HG02970 (cell line): Measurements from ENCODE around the gene ADK.
"Not testable (repeated sequence)": the region's sequence is repeated elsewhere in the genome, so short reads cannot be mapped to it uniquely, and the experiment has no call there.

Source experiments
- ATAC-seq: cut with Tn5 transposase; IDR thresholded peaks from one replicate; pipeline ENCODE4 v1.9.1; 2021; ENCODE audit warnings: mild to moderate bottlenecking, moderate library complexity, moderate number of reproducible peaks; ENCODE audit not compliant: unreplicated experiment, low FRiP score

The ADK gene

GRCh38 chr10:74523199-74523598 is 372.2 kb downstream of the ADK start:
- ATAC-seq = no peak

DNA sequence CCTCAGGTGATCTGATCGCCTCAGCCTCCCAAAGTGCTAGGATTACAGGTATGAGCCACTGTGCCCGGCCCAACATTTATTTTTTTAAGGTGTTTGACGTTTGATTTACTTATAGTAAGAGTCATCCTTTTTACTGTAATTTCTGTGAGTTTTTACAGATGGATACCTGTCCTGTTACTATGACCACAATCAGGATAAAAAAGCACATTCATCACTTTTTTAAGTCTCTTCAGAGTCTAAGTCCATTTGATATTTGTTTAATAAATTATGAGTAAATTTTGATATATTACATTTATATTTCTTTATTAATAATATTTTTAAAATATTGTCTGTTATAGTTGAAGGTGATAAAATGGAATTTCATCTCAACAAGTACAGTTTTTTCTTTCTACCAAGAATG is 374.9 kb downstream of the ADK start:
- no peak for ATAC-seq

GRCh38 chr10:74527611-74528010 is 376.6 kb downstream of the ADK start:
- not testable (repeated sequence) for ATAC-seq

GRCh38 chr10:74529205-74529604 is 378.2 kb downstream of the ADK start:
- ATAC-seq = no peak

- ATAC-seq = no peak
Measured at GRCh38 chr10:74530981-74531380, 380.0 kb downstream of the ADK start.

- ATAC-seq = no peak
Measured at GRCh38 chr10:74539317-74539716, 388.3 kb downstream of the ADK start.

DNA sequence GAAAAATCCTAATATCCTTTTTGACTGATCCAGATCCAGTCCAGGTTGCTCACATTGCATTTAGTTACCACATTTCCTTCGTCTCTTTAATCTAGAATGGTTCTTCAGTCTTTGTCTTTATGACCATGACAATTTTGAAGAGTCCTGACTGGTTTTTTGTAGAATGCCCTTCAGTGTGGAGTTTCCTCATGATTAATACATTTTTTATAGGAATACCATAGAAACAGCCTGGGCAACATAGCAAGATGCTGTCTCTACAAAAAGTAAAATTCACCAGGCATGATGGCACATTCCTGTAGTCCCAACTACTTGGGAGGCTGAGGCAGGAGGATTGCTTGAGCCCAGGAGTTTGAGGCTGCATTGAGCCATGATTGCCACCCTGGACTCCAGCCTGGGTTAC is 390.4 kb downstream of the ADK start:
- ATAC-seq = no peak

DNA sequence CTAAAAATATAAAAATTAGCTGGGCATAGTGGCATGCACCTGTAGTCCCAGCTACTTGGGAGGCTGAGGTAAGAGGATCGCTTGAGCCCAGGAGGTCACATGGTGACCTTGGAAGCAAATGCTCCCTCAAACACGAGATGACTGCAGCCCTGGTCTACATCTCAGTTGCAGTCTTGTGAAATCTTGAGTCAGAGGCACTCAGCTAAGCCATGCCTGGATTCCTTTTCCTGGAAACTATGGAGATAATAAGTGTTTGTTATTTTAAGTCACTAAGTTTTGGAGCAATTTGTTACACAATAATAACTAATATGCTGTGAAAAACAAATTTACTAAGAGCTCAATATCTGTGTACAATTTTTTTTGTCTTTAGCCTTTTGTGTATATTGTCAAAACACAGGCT is 391.1 kb downstream of the ADK start:
- ATAC-seq = no peak

DNA sequence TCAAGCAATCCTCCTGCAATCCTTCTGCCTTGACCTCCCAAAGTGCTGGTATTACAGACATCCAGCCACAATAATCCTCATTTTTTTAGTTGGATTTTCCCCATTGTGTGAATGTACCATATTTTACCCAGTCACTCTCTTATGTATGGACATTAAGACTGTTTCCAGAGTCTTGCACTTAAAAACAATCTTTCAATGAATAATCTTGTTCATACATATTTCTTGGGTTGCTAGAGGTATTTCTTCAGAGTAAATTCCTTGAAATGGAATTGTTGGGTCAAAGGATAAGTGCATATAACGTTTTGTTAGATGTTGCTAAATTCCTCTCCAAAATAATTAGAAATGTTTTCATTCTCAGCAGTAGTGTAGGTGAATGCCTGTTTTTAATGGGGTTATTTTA is 392.3 kb downstream of the ADK start:
- ATAC-seq = no peak

- no peak for ATAC-seq
Measured at GRCh38 chr10:74544106-74544505, 393.1 kb downstream of the ADK start.

- no peak for ATAC-seq
Measured at GRCh38 chr10:74548676-74549075, 397.7 kb downstream of the ADK start.

GRCh38 chr10:74556072-74556705 is 405.2 kb downstream of the ADK start:
- ATAC-seq = no peak

DNA sequence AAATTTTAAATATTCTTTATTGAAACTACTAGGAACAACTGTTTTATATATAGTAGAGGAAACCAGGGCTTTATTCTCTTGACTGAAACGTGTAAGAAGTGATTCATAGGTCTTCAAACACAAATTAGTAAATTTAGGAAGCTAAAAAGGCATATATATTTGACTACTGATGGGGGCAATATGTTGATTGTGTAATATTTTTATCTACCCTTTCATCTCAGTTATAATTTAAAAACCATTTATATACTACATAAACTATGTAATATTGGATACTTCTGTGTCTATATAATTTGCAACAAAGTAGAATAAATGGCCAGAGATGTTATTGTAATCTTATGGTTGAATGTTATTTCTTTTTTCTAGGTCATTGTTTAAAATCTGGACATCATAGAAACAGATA is 406.1 kb downstream of the ADK start:
- no peak for ATAC-seq

GRCh38 chr10:74558403-74558802 is 407.4 kb downstream of the ADK start:
- ATAC-seq = no peak

- ATAC-seq = no peak
Measured at GRCh38 chr10:74558897-74559296, 407.9 kb downstream of the ADK start.

- ATAC-seq = not testable (repeated sequence)
Measured at GRCh38 chr10:74568896-74569295, 417.9 kb downstream of the ADK start.

GRCh38 chr10:74573497-74573896 is 422.5 kb downstream of the ADK start:
- ATAC-seq = not testable (repeated sequence)

GRCh38 chr10:74575191-74575720 is 424.2 kb downstream of the ADK start:
- ATAC-seq = no peak

GRCh38 chr10:74575912-74576311 is 424.9 kb downstream of the ADK start:
- ATAC-seq = no peak

DNA sequence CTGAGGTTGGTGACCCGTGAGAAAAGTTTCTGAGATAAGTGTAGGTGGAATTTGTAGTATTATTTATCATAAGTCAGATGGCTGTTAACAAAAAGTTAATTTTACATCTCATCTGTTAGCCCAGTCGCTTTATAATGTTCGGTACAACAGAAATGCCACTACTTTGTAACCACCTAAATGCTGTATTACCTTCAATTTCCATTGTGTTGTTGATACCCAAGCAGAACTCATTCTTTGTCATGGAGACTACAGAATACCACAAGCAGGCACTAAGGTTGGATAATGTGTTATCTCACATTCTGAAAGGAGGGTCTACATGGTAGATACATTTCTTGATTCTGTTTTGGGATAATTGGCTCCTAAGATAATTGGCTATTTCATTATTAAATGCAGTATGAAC is 425.6 kb downstream of the ADK start:
- no peak for ATAC-seq

GRCh38 chr10:74580438-74580837 is 429.4 kb downstream of the ADK start:
- ATAC-seq = not testable (repeated sequence)

DNA sequence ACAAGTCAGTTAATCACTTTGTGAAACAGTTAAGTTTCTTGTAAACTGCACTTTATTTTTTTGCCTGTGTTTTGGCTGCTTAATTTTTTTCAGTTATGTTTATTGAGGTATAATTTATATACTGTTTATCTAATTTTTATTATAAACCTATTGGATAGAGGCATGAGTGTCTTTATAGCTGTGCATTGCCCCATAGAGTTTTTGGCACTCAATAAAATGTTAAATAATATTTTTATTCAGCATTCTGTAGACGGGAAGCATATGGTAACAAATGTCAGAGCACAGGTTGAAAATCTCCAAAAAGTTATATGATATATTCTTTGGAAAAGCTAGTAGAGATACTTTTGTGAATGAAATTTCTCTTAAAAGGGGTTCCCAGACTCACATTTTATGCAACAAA is 431.5 kb downstream of the ADK start:
- no peak for ATAC-seq
